Skin epidermis (tissue), 12 donors: ENCODE measurements around the gene IER5.
"Not testable (repeated sequence)": the region's sequence is repeated elsewhere in the genome, so short reads cannot be mapped to it uniquely, and the experiment has no call there.

Experiments
- H3K27ac ChIP-seq, 21 experiments: fragments of 200-600 bp; sonication (generic) in 11 of 21; one replicate each; pipeline ENCODE4 v1.5.0; 2020; ENCODE audit warnings: mild to moderate bottlenecking in 3 of 21, inconsistent platforms in 2 of 21, moderate library complexity in 2 of 21
- H3K4me3 ChIP-seq, 7 experiments: fragments of 200-600 bp; sonication (generic) in 2 of 7; one replicate each; pipeline ENCODE4 v1.5.0; 2020; ENCODE audit warnings: inconsistent platforms in 2 of 7, mild to moderate bottlenecking in 2 of 7, moderate library complexity in 1 of 7

Gene IER5

GRCh38 chr1:181110013-181110412 lies 21.5 kb downstream of the IER5 start:
- H3K27ac ChIP-seq = no peak overlapping the region
- no peak overlapping the region for H3K4me3 ChIP-seq

GRCh38 chr1:181111559-181111958 lies 23.1 kb downstream of the IER5 start:
- Histone ChIP-seq H3K4me3 (no peak overlapping the region), H3K27ac (peak overlapping the region in 12 of 21 experiments; percentile 23 to 85 (median 68))

GRCh38 chr1:181112071-181112929 lies 23.8 kb downstream of the IER5 start:
- Histone ChIP-seq H3K4me3 (no peak overlapping the region), H3K27ac (peak overlapping the region in 19 of 21 experiments; percentile 23 to 85 (median 64))

- no peak overlapping the region for H3K4me3 ChIP-seq
- peak overlapping the region in 20 of 21 experiments; percentile 5 to 85 (median 52) for H3K27ac ChIP-seq
Observed at GRCh38 chr1:181113059-181113641, 24.6 kb downstream of the IER5 start.

GRCh38 chr1:181114574-181115367 lies 26.3 kb downstream of the IER5 start:
- H3K27ac ChIP-seq = no peak overlapping the region
- H3K4me3 ChIP-seq = no peak overlapping the region

GRCh38 chr1:181115368-181115684 lies 26.8 kb downstream of the IER5 start:
- Histone ChIP-seq H3K4me3 (no peak overlapping the region), H3K27ac (no peak overlapping the region)

- H3K4me3 ChIP-seq = not testable (repeated sequence)
- H3K27ac ChIP-seq = peak overlapping the region in 1 of 21 experiments; percentile 33
Observed at GRCh38 chr1:181115971-181116370, 27.5 kb downstream of the IER5 start.

- H3K4me3 ChIP-seq = no peak overlapping the region
- peak overlapping the region in 18 of 21 experiments; percentile 12 to 79 (median 58) for H3K27ac ChIP-seq
Observed at GRCh38 chr1:181116819-181117390, 28.4 kb downstream of the IER5 start.

DNA sequence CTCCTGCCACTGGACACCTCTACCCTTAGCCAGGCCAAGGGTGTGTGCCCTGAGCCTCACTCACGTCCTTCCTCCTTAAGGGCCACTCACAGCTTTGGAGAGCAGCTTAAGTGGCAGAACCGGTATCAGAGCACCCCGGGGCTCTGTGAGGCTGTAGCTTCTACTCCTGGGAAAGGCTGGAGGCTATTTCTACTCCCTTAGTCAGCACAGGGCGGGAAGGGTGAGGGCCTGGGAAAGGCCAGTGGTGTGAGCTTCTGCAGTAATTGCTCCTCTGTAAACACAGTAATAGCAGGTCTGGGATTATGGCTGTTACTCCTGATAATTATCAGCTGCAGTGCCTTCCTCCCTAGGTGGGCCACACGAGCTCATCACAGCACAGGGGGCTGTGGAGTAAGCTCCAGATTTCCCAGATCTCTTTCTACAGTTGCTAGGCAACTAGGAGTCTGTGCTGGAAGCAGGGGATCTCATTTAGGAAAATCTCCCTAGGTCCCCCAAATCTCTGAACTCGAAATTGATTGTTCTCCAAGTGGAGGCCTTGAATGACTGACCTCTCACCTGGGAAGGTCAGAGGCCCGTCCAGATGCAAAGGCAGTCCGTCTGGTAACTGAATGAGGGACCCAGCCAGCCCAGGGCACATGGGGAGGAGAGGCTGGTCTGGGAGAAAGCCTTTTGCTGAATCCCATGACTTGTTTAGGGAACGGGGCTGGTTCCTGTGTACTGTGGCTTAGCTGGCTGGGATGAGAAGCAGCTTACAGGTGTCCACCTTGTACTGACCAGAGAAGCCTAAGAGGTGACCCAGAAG lies 29.3 kb downstream of the IER5 start:
- Histone ChIP-seq H3K27ac (peak overlapping the region in 19 of 21 experiments; percentile 12 to 79 (median 58)), H3K4me3 (no peak overlapping the region)

GRCh38 chr1:181119093-181119989 lies 30.8 kb downstream of the IER5 start:
- Histone ChIP-seq H3K27ac (peak overlapping the region in 17 of 21 experiments; percentile 6 to 79 (median 55)), H3K4me3 (no peak overlapping the region)

DNA sequence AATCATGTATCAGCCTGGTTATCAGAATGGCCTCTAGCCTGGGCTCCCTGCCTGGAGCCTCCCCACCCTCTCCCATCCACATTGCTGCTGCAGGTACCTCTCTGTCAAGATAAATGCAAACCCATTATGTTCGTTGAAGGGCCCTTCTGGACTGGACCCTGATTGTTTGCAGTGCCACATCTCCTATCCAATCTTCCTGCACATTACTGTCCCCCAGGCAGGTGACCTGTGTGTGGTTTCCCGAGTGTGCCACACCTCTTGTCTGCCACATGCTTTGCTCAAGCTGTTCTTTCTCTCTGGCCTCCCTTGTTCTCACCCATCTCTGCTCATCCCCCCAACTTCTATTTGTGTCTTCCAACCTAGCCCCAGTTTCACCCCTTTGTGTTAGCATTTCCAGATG lies 32.4 kb downstream of the IER5 start:
- no peak overlapping the region for H3K4me3 ChIP-seq
- H3K27ac ChIP-seq = peak overlapping the region in 1 of 21 experiments; percentile 51

- peak overlapping the region in 2 of 21 experiments; percentile 21 to 51 for H3K27ac ChIP-seq
- H3K4me3 ChIP-seq = no peak overlapping the region
Observed at GRCh38 chr1:181121498-181121897, 33.0 kb downstream of the IER5 start.

DNA sequence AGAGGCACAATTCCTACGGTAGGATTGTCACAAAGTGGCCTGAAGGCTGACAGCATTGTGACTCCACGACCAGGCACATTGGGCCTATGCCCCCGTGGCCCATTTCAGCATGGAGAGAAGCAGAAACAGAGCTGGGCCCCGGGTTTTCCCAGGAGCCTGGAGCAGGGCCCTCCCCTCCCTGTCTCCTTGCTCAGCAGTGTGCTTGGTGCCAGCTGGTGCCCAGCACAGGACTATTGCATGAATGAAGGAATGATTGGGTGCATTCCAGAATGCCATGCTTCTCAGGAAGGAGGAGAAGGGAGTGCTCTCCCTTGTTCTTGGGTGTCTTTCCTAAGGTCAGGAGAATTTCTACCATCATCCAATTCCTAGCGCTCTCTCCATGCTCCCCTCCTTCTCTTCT lies 33.7 kb downstream of the IER5 start:
- H3K27ac ChIP-seq = peak overlapping the region in 2 of 21 experiments; percentile 21 to 51
- no peak overlapping the region for H3K4me3 ChIP-seq

- no peak overlapping the region for H3K4me3 ChIP-seq
- no peak overlapping the region for H3K27ac ChIP-seq
Observed at GRCh38 chr1:181123173-181123572, 34.7 kb downstream of the IER5 start.

DNA sequence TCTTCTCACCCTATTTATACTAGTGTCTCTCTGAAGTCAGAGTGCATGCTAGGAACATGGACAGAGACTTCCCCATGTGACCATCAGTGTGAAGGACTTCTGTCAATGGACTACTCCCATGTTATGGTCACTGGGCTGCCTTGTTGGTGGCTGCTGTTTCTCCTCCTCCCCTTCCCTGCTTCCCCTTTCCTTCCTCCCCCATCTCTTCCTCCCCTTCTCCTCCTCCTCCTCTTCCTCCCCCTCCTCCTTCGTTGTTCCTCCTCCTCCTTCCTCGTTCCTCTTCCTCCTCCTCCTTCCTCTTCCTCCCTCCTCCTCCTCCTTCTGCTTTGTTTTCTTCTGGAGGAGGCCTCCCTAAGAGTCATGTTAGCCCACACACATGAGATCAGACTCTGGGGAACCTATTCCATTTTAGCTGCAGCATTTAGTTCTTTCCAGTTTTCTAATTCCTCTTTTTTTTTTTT lies 35.8 kb downstream of the IER5 start:
- no peak overlapping the region for H3K4me3 ChIP-seq
- H3K27ac ChIP-seq = no peak overlapping the region

GRCh38 chr1:181126289-181126688 lies 37.8 kb downstream of the IER5 start:
- Histone ChIP-seq H3K4me3 (no peak overlapping the region), H3K27ac (no peak overlapping the region)

GRCh38 chr1:181126871-181127587 lies 38.5 kb downstream of the IER5 start:
- no peak overlapping the region for H3K27ac ChIP-seq
- H3K4me3 ChIP-seq = no peak overlapping the region
